Suppressor macrophage treated with lipopolysaccharide for 1 hour (primary cell): Measurements from ENCODE around the gene MCUR1.
"Not testable (repeated sequence)": the region's sequence is repeated elsewhere in the genome, so short reads cannot be mapped to it uniquely, and the experiment has no call there.

Source experiments
- DNase-seq, 3 donors: peaks; one replicate each; pipeline ENCODE4 v3.0.0-alpha.2; 2020 to 2022

The MCUR1 gene, protein sequence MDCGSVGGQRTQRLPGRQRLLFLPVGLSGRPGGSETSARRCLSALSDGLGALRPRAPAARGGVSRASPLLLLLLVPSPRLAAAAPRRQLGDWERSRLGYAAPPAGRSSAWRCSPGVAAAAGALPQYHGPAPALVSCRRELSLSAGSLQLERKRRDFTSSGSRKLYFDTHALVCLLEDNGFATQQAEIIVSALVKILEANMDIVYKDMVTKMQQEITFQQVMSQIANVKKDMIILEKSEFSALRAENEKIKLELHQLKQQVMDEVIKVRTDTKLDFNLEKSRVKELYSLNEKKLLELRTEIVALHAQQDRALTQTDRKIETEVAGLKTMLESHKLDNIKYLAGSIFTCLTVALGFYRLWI

DNA sequence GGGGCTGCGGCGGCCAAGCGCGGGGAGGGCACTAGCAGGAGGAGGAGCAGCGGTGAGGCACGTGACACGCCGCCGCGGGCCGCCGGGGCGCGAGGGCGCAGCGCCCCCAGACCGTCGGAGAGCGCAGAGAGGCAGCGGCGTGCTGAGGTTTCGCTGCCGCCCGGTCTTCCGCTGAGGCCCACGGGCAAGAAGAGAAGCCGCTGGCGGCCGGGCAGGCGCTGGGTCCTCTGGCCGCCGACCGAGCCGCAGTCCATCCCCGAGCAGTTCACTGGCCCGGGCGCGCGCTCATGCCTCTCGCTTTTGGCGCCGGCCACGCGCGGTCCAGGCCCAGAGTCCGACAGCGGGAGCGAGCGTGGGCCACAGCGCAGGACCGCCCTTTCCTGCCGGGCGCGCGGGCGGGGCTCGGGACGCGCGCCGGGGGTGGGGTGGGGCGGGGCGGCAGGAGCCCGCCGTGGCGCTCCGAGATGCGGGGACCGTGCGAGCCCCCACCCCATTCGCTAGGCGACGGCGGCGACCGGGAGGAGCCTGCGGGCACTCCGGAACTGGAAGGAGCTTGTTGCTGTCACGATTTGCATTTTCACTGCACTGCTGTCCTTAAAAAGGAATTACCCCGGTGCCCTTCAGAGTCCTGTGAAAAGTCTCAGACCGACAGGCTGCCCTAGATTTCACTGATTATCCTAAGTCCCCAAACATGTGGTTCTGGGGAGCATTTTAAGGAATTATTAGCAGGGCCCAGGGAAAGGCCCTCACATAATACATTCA is at the start of gene MCUR1:
MCUR1 (minus strand) TSS at position 382 of the 762 bp plus-strand sequence; CDS start at position 254, 128 bp downstream.
- peak; percentile 86 to 96 (median 94) for DNase-seq

DNA sequence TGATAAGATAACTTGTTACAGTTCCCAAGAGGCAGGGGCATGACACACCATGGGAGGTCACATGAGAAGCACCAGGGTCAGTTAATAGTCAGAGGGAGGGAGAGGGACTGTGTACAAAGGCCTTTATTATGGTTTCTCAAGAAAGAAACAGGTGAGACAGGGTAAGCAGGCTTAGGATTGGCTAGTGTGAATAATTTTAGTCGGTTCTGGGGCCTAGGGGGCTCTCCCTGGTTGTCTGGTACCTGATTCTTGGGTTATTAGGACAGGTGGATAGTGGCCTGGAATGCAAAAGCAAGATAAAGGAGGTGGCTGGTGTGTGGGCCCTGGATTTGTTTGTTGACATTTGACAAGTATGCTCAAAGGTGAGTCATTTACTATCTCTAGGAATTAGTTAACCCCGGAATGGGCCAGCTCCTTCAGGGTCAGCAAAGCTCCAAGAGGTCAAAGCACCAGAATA is 49.4 kb upstream of the MCUR1 start:
- no peak for DNase-seq

DNA sequence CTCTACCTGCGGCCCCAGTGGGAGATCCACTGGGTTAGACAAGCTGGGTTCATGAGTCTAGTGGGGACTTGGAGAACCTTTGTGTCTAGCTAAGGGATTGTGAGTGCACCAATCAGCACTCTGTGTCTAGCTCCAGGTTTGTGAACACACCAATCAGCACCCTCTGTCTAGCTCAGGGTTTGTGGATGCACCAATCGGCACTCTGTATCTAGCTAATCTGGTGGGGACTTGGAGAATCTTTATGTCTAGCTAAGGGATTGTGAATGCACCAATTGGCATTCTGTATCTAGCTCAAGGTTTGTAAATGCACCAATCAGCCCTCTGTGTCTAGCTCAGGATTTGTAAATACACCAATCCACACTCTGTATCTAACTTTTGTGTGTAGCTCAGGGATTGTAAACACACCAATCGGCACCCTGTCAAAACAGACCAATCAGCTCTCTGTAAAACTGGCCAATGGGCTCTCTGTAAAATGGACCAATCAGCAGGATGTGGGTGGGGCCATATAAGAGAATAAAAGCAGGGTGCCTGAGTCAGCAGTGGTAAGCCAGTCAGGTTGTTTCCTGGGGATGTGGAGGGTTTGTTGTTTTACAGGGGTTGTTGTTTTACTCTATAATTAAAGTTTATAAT is 46.3 kb upstream of the MCUR1 start:
- DNase-seq: not testable (repeated sequence)

DNA sequence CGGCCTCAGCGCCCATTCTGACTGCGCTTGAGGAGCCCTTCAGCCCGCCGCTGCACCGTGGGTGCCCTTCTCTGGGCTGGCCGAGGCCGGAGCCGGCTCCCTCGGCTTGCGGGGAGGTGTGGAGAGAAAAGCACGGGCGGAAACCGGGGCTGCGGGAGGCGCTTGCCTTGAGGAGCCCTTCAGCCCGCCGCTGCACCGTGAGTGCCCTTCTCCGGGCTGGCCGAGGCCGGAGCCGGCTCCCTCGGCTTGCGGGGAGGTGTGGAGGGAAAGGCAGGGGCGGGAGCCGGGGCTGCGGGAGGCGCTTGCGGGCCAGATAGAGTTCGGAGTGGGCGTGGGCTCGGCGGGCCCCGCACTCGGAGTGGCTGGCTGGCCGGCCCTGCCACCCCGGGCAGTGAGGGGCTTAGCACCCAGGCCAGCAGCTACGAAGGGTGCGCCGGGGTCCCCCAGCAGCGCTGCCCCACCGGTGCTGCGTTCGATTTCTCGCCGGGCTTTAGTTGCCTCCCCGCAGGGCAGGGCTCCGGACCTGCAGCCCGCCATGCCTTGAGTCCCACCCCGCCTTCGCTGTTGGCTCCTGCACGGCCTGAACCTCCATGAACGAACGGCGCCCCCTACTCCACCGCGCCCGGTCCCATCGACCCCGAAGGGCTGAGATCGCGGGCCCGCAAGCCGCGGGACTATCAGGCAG is 45.7 kb upstream of the MCUR1 start:
- peak in 1 of 3 donors; percentile 28 for DNase-seq

DNA sequence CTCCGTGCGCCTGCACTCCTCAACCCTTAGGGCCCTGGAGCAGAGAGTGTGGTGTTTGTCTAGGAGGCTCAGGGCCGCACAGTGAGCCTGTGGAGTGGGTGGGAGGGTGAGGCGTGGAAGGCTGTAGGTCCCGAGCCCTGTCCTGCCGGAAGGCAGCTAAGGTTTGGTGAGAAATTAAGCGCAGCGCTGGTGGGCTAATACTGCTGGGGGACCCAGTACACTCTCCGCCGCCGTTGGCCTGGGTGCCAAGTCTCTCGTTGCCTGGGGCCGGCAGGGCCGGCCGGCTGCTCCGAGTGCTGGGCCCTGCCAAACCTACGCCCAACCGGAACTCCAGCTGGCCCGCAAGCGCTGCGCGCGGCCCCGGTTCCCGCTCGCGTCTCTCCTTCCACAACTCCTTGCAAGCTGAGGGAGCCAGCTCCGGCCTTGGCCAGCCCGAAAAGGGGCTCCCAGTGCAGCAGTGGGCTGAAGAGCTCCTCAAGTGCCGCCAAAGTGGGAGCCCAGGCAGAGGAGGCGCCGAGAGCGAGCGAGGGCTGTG is 40.4 kb upstream of the MCUR1 start:
- no peak for DNase-seq

DNA sequence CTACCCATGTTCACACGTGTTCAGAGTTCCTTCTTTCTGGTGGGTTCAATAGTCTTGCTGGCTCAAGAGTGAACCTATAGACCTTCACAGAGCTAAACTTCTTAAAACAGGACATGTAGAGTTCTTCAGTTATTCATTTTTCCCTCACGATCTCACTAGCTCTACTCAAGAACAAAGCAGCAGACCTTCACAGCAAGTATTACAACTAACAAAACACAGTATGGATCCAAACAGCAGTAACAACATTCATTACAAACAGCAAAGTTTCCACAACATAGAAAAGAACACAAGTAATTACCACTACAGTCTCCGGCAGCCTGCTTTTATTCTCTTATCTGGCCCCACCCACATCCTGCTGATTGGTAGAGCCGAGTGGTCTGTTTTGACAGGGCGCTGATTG is 39.5 kb upstream of the MCUR1 start:
- no peak for DNase-seq

DNA sequence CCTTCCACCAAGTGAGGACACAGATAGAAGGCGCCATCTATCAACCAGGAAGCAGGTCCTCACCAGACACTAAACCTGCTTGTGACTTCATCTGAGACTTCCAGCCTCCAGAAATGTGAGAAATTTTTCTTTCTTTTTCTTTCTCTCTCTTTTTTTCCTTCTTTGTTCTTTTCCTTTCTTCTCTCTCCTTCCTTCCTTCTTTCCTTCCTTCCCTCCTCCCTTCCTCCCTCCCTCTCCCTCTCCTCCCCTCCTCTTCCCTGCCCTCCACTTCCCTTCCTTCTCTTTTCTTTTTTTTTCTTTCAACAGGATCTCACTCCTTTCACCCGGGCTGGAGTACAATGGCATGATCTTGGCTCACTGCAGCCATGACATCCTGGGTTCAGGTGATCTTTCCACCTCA is 37.4 kb upstream of the MCUR1 start:
- no peak for DNase-seq

DNA sequence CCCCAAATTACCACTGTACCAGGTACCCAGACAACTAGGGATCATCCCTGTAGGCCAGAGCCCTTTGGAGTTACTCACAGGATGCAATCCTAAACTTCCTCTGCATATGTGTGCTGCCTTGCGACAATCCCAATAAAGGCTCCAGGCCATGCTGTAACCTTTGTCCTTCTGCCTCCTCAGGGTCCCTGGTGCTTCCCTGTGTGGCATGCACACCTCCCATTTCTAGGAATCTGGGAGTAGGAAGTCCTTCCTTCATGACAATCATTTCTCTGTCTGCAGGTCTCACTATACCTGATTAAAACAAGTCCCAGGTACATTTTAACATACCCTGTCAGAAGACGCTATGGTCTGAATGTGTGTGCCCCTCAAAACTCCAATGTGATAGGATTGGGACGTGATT is 37.0 kb upstream of the MCUR1 start:
- DNase-seq: no peak

DNA sequence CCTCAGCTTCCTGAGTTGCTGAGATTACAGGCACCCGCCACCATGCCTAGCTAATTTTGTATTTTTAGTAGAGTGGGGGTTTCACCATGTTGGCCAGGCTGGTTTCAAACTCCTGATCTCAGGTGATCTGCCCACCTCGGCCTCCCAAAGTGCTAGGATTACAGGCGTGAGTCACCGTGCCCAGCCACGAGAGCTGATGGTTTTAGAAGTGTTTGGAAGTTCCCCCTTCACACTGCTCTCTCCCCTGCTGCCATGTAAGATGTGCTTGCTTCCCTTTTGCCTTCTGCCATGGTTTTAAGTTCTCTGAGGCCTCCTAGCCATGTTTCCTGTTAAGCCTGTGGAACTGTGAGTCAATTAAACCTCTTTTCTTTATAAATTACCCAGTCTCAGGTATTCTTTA is 36.3 kb upstream of the MCUR1 start:
- not testable (repeated sequence) for DNase-seq

DNA sequence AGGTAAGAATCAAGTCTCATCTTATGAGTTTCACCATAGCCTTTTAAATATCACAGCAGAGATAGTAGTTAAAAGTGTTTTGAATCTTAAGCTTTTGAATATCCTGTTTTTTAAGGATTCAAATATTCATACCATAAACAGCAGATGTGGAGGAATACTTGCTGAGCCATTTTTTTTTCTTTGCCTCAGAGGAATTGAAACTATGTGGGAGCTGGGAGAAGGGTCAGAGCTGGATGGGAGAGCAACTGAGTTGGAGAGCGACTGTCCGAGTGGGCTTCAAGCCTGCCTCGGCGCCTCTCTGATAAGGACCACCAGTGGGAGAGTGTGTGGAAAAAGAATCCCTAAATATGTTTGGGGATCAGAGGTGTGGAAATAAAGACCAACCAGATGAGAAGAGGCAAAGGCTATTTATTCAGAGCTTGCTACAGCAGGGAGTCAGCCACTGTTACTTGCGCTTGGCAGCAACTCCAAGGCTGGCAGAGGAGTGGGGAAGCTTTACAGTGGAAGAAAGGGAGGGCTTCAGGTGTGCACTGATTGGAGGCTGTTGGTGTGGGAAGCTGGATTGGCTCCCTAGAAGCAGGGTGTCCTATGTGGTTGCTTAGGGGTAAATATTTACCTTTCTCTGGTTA is 34.3 kb upstream of the MCUR1 start:
- DNase-seq: no peak

DNA sequence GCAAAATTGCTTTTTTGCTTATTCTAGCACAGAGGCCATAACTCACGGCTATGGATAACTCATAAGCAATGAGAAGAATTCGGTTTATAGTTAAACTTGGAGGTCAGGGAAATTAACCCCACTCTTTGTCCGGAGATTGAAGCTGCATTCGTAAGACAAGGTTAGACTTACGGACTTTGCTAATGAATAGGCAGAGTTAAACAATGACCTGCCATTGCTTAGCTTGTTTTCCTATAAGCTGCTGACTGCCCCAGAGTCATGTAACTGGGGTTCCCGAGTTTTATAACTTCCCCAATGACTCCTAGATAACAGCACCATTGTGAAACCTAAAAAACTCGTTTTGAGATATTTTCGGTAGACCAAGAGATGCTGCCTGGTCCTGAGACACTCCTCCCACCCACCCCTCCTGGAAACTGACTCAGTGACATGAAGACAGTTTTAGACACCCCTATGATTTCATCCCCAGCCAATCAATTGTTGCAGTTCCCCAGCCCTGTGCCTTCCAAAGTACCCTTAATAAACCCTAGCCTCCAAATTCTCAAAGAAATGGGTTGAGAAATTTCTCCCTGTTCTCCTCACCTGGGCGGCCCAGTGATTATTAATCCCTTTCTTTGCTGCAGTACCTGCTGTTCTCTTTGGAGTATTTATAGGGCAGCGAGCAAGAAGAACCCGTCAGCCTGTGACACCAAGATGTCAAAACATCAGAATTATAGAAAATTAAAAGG is 33.1 kb upstream of the MCUR1 start:
- peak; percentile 60 to 74 (median 68) for DNase-seq

DNA sequence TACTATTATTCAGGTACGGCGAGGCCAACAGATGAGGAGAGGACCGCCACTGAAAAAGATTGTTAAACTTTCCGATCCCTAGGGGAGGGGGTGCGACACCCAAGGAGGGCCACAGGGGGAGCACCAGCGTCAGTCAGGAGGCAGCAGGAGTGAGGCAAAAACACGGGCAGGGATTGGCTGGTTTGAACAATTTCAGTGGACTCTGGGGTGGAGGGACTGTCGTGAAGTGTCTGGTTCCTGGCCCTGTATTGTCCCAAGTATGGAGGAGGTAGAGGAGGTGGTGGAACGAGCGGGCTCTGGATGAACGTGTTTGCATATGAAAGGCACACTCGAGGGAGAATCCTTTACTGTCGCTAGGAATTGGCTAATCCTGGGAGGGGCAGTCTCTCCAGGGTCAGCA is 32.5 kb upstream of the MCUR1 start:
- DNase-seq: no peak

DNA sequence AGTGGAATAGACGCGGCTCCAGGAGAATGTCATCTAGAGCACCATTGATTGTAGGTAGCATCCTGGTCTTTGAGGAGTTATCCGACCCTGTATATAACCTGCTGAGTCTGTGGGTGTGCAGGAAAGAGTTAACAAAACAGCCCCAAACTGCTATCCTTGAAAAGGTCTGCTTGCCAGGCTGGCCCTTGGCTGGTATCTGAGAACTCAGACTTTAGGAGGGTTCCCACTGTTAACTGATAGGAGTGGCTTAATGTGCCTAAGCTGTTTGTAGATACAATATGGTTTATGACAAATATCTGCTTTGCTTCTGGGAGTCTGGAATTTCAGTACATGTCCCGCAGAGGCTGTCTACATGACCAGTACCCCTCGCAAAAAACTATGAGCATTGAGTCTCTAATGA is 27.6 kb upstream of the MCUR1 start:
- no peak for DNase-seq

DNA sequence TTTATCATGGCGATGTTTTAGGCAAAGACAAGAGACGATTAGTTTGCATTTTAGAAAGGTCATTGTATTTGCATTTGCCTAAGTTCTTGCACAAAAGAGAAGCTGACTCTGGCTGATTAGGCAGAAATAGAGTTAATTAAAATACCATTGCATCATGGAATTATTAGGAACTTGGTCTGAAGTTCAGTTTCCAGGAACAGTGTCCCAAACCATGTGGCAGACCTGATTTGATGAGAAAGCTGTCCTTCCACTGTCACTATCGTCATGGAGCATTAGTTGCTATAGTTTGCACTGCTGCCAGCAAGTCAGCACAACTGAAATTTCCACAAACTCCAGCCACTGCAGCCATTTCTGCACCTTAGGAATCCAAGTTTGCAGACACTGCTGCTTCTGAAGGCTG is 24.3 kb upstream of the MCUR1 start:
- no peak for DNase-seq

DNA sequence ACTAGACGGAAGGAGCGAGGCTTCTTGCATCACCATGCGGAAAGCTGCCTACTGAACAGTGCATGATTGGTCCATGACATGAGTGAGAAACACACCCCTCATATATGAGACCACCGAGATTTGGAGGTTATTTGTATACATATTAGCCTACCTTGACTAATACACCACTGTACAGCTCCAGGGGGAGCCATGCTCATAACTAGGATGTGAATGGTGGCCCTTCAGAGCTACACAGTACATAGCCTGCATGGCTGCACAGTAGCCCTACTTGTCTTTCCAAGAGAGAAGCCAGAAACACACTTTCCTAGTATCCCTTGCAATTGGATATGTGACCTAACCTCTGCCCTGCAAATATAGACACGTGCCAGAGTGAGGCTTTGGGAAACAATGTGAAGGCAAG is 21.8 kb upstream of the MCUR1 start:
- no peak for DNase-seq

DNA sequence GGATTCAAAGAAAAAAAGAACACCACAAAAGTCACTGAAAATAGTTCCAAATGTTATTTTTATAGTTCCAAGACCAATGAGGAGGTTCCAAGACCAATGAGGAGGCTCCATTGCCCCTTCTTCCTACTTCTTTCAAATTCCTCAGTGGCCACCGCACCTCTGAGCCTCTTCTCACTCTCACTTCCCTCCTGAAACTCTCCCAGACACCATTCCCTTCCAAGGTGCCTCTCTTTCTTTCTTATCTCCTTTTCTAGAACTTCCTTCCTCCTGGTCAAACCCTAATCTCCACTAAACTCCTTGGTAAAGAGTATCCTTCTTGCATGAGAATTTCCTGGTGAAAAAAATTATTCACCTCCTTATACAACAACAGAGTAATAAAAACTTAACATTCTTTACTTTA is 20.4 kb upstream of the MCUR1 start:
- no peak for DNase-seq

DNA sequence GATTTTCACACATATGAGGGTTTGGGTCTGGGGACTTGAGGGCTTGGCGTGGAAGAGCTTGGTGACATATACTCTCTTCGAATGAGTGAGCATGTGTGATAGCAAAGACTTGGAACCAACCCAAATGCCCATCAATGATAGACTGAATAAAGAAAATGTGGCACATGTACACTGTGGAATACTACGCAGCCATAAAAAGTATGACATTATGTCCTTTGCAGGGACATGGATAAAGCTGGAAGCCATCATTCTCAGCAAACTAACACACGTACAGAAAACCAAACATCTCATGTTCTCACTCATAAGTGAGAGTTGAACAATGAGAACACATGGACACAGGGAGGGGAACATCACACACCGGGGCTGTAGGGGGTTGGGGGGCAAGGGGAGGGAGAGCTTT is 19.7 kb upstream of the MCUR1 start:
- DNase-seq: not testable (repeated sequence)

DNA sequence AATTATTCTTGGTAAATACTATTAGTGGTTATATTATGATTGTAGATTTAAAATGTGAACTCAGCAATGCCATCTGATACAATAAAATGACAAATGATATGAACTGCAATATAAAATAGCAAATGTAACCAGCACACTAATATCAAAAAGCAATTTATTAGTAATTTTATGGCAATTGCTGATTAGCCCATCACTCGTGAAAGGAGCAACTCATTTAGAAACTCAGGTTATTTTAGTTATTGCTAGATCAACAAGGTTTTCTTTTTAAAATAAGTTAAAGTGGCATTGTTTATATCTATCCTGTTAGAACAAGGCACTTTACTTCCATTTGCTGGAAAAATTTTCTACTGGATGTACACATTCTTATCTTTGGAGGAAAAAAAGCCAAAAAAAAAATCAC is 18.4 kb upstream of the MCUR1 start:
- DNase-seq: no peak

DNA sequence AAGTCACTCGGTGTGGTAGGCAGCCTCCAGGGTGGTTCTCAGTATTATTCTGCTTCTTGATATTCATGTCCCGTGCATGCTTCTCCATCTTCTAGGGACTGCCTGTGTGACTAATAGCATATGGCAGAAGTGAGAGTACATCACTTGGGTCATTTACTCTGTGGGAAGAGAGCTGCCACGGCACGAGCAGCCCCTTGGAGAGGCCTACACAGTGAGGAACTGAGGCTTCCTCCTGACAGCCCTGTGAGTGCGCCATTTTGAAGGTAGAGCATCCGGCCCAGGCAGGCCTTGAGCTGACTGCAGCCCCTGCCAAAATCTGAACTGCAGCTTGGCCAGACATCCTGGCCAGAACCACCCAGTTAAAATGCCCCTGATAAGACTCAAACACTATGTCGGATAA is 17.3 kb upstream of the MCUR1 start:
- DNase-seq: peak; percentile 57 to 67 (median 61)

DNA sequence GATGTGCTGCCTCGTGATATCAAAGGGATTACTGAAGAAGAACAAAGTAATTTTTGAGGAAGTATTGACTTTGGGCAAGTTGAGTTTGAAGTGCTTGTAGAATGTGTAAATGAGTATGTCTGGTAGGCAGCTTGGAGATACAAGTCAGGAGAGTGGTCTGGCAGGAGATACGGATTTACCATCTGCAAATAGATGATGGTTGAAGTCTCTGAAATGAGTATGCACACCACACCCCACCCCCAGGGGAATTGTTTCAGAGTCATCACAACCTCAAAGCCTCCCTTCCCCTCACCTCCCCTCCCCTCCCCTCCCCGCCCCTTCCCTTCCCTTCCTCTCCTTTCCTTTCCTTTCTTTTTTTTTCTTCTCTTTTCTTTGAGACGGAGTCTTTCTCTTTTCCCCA is 16.4 kb upstream of the MCUR1 start:
- no peak for DNase-seq

DNA sequence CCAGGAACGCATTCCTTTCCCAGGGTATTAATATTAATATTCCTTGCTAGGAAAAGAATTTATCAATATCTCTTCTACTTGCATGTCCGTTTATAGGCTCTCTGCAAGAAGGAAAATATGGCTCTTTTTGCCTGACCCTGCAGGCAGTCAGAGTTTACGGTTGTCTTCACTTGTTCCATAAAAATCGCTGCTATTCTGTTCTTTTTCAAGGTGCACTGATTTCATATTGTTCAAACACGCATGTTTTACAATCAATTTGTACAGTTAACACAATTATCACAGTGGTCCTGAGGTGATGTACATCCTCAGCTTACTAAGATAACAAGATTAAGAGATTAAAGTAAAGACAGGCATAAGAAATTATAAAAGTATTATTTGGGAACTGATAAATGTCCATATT is 15.1 kb upstream of the MCUR1 start:
- not testable (repeated sequence) for DNase-seq
